WERI-Rb-1 (cell line): ENCODE measurements around the gene VPS13D.
"Not testable (repeated sequence)": the region's sequence is repeated elsewhere in the genome, so short reads cannot be mapped to it uniquely, and the experiment has no call there.

Experiments
- DNase-seq: peaks from one replicate; pipeline ENCODE4 v3.0.0-alpha.2; 2020
- H3K27ac ChIP-seq: fragments of 250-450 bp; sonication (Bioruptor Pico); 2 replicates; pipeline ENCODE4 v1.5.1; 2020; ENCODE audit warnings: mild to moderate bottlenecking, moderate library complexity
- H3K27me3 ChIP-seq: fragments of 250-450 bp; sonication (Bioruptor Pico); 2 replicates; pipeline ENCODE4 v1.5.1; 2021; ENCODE audit warnings: mild to moderate bottlenecking, low read depth, moderate library complexity; ENCODE audit not compliant: insufficient read depth, severe bottlenecking
- H3K36me3 ChIP-seq: fragments of 250-450 bp; sonication (Bioruptor Pico); 2 replicates; pipeline ENCODE4 v1.5.1; 2020; ENCODE audit warnings: mild to moderate bottlenecking, moderate library complexity
- H3K4me3 ChIP-seq: 2 replicates; pipeline ENCODE4 v1.5.1; 2011; ENCODE audit warnings: low read depth, mild to moderate bottlenecking, control low read depth, low read length
- H3K9me3 ChIP-seq: fragments of 250-450 bp; sonication (Bioruptor Pico); 2 replicates; pipeline ENCODE4 v1.5.1; 2021; ENCODE audit warnings: mild to moderate bottlenecking, moderate library complexity; ENCODE audit not compliant: severe bottlenecking
- CTCF ChIP-seq: IDR thresholded peaks from 2 replicates; pipeline ENCODE4 v1.5.1; 2011; ENCODE audit warnings: low read depth, mild to moderate bottlenecking, control low read depth, inconsistent platforms, low read length

VPS13D gene

GRCh38 chr1:12537906-12538461 lies 308.2 kb downstream of the VPS13D start:
- H3K27me3 ChIP-seq, result no peaks in the 10 kb centered on the region
- no peak for DNase-seq
- no peak overlapping the region for H3K4me3 ChIP-seq
- no peaks in the 10 kb centered on the region for H3K9me3 ChIP-seq
- no peak for TF ChIP-seq CTCF
- no peaks in the 10 kb centered on the region for H3K36me3 ChIP-seq
- no peak overlapping the region for H3K27ac ChIP-seq

GRCh38 chr1:12538536-12538935 lies 308.7 kb downstream of the VPS13D start:
- not testable (repeated sequence) for H3K4me3 ChIP-seq, H3K27me3 ChIP-seq, H3K9me3 ChIP-seq, H3K27ac ChIP-seq, DNase-seq, H3K36me3 ChIP-seq

- no peaks in the 10 kb centered on the region for H3K36me3 ChIP-seq
- DNase-seq, result no peak
- H3K27ac ChIP-seq, result no peak overlapping the region
- H3K27me3 ChIP-seq, result no peaks in the 10 kb centered on the region
- no peak overlapping the region for H3K4me3 ChIP-seq
- no peak for TF ChIP-seq CTCF
- no peaks in the 10 kb centered on the region for H3K9me3 ChIP-seq
Measured at GRCh38 chr1:12539320-12539704, 309.5 kb downstream of the VPS13D start.

GRCh38 chr1:12539705-12540579 lies 310.1 kb downstream of the VPS13D start:
- Histone ChIP-seq H3K9me3 (no peaks in the 10 kb centered on the region), H3K4me3 (no peak overlapping the region), H3K36me3 (no peaks in the 10 kb centered on the region), H3K27me3 (no peaks in the 10 kb centered on the region), H3K27ac (no peak overlapping the region)
- DNase-seq, result no peak
- TF ChIP-seq CTCF, result no peak

- TF ChIP-seq CTCF, result no peak
- Histone ChIP-seq H3K36me3 (no peaks in the 10 kb centered on the region), H3K9me3 (no peaks in the 10 kb centered on the region), H3K27ac (no peak overlapping the region), H3K27me3 (no peaks in the 10 kb centered on the region), H3K4me3 (no peak overlapping the region)
- no peak for DNase-seq
Measured at GRCh38 chr1:12540580-12541273, 310.9 kb downstream of the VPS13D start.
